HG03064 (cell line): ENCODE results near the gene SFR1.

Experiments used
- ATAC-seq: cut with Tn5 transposase; IDR thresholded peaks from one replicate; pipeline ENCODE4 v1.9.1; 2021; ENCODE audit warnings: low read depth; ENCODE audit not compliant: unreplicated experiment

The SFR1 gene

DNA sequence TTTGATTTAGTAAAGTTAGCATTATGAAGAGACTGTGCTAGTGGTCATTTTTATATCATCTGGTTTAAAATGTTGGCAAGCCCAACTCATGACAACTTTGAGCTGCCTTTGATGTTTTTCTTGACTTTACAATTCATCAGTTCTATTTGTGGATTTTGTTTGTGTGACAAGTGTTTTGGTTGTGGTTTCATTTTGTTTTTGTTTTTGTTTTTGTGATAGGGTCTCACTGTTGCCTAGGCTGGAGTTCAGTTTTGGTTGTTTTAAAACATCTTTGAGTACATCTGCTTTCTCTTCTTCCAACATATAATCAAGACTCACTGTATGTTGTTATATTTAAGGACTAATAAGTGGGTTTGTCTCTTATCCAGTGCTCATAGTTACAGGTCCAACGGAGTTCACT lies 17.6 kb upstream of the SFR1 start:
- ATAC-seq, result no peak

DNA sequence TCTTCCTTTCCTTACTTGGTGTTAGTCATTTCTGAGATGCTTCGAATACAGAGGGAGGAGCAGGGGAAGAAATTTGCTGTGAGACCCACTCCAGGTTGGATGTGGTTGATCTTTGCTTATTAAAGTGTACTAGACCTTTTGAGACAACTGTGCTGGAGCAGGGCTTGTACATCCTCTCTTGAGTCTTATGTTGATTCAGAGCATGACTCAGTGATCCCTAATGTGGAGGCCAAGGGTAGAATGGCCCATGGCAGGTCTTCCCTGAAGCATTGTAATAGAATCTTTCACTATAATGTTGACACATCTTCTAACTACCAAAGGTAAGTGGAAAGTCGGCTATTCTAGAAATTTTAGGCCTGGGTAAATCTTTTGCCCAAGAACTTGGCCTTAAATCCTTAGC lies 17.0 kb upstream of the SFR1 start:
- no peak for ATAC-seq

DNA sequence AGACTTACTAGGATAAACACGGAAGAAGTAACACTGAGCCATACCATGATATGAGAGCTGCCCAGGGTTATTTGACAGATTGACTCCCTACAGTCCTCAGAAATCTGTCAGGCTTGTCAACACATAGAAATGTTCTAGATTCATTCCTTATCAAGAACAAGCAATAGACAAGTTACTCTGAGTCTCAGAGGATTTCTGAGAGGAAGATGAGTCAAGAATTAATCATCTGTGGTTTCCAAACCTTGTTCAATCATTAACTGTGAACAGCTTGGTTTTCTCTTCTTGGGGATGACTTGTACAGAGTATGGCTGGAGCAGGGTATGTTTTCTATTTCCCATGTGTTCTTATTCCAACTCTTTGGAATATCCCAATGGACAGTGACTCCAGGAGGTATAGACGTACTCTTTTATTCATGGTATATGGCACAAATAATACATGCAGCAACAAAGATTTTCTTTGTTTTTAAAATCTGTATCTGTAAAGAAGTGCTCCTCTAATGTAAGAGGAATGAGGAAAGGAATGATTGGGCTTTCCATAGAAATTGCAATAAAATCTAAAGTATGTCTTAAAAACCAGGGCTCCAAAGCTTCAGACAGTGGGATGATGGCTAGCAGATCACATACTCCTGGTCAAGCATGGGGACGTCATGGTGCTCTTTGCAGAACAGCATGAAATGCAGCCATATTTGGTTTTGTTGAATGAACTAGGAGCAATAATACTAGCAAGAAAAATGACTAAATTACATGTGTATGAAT lies 11.9 kb upstream of the SFR1 start:
- peak; percentile 95 for ATAC-seq

DNA sequence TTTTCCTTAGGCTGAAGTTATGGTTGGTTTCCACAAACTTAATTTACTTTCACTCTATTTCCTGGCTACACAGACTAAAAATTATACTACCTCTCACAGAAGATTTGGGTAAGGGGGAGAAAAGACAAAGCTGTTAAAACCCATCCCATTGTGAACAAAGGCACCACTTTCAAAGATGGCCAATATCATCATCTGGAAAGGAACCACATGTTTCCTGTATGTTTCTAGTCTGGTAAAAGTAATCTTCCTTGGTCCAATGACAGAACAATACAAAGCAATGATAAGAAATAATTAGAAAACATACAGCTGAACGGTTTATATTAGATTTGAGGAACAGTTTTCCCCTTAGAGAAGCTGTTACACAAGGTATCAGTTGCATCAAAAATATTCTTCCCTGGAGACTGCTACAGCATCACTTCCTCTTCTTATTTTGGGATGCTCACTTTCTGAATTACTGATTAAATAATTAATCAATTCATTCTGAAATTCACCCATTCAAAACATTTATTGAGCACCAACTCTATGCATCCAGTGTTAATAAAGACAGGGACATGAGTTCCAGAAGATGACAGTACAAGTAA lies 8.5 kb upstream of the SFR1 start:
- ATAC-seq, result no peak

DNA sequence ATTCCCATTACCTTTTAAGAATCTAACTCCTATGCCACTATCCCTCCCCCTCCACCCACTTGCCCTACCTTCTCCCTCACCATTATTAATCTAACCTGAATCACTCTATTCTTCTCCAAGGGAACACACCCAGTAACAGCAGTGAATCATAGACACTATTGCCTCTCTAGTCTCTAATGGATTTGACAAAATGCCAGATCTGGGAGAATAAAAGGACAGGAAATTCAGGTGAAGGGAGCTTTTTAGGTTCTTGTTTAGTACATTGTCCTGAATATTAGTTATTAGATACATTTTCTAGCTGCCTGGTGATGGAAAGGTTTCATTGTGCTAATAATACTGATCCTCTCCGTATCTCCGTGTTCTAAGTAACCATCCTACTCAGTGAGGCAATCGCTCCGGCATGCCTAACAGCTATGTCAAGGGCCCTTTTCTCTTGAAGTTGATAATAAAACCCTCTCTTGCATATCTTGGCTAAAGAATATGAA lies 4.1 kb upstream of the SFR1 start:
- ATAC-seq, result no peak

DNA sequence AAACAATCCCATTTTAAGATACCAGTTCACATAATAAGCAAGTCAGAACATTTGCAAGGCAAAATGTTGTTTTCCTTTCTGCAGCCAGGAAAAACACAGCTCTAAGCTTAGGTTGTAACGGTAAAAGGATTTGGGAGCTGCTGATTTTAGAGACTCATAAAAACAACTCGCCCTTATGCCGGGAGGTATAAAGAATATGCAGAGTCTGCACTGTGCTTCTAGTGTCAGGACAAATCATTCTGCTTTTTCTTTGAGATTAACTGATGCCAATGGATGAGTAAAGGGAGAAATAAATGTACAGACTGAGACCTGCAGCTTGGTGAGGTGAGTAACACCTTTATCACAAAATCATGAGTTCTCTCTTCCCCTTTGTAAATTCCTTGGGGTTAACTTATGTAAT lies 2.0 kb upstream of the SFR1 start:
- no peak for ATAC-seq

DNA sequence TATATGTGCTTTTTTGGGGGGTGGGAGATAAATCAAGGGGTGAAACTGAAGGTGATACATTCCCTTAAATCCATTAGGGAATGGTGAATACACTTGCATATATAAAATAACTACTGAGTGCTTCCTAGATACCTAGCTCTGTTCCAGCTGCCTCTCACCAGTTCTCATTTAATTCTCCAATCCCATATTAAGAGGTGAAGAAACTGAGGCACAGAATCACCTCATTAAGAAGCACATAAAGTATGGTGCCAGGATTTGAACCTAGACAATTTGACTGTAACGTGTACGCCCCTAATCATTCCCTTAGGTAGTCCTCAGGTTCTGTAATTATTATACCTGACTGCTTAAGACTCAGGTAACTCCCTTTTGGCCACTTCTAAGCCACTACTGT lies 1.5 kb upstream of the SFR1 start:
- ATAC-seq, result no peak

DNA sequence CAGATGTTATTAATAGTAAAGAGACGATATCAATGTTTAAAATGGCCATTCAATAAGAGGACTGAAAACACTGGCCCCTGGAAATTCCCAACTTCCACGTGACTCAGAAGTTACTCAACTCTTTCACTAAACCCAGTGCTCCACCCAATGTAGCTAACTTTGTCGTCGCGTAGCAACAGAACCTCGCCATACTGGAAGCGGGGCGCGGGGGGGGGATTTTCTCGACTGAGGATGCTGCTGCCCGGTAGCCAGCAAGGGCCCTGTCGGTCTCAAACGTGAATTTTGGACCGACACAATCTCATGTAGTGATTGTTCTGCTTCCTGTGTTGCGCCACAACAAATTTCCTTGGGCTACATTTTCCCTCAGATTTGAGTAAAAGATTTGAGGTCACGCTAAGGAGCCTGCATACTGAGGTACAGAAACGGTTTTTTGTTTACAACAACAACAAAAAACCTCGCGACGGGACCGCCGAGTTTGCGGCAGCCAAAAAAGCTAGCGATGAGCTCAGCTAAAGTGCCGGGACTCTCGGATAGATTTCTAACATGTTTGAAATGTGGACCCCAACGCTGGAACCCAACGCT lies 977 bp upstream of the SFR1 start:
- ATAC-seq, result peak; percentile 28

DNA sequence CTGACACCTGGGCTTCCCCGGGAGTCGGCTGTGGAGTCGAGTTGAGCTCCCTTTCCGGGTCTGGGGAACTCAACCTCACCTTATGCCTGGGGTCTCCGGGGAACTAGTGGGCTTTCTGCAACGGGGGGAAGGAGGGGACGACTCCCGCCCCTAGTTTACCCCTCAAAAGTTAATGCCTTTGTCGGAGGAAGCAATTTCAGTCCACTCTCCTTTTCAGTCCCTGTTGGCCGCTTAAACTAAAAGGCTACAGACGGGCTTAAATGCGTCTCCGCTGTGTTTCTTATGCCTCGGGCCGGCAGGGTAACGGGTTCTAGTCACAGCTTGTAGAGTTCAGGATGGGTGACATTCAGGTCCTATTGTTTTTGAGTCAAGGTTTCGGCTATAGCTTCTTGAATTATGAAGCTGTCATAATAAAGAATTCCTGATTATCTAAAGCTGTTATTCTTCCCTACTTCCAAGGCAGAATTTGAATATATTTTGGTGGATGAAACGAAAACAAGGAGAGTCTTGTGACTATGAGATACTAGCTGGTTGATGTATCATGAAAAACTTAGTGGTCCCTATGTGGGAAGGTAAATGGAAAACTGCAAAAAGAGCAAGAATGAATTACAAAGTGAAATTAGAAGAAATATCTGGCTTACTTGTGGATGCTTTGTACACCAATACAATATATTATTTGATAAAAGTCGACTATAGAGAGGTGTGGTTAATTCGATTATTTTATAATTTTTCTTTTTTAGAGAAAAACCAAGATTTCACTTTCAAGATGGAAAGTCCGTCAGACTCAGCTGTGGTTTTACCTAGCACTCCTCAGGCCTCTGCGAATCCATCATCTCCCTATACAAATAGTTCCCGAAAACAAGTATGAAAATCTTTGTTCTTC lies 495 bp downstream of the SFR1 start:
- no peak for ATAC-seq

DNA sequence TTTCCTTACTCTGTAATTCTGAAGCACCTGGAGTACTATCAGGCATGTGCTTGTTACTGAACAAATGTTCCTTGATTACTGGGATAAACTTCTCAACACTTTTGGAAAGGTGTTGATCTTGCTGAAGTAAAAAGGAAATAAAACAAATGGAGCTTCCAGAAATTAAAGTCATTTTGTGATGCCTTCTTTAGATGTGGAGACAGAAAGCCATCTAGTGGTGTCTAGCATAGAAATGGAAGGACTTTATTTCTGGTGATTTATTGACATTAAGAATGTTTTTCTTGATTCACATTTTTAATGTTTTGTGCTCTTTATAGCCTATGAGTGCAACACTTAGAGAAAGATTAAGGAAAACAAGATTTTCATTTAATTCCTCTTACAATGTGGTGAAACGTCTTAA lies 1.4 kb downstream of the SFR1 start:
- ATAC-seq, result no peak

DNA sequence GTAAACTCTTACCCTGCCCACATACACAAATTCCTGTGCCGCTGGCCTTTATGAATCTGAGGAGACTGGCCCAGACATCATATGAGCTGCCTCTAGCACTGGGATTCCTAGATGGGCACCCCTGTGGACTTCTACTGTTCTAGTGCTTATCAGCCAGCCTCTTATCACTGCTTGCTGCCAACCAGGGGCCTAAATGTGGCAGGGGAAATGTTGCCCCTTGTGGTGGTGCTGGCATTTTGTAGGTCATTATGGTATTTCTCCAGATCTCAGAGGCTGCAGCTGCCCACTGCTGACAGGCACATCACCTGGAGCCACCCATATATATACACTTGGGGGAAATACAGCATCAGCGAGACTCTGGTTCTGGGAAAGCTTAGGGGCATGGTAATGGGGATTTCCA lies 5.4 kb downstream of the SFR1 start:
- ATAC-seq, result no peak

DNA sequence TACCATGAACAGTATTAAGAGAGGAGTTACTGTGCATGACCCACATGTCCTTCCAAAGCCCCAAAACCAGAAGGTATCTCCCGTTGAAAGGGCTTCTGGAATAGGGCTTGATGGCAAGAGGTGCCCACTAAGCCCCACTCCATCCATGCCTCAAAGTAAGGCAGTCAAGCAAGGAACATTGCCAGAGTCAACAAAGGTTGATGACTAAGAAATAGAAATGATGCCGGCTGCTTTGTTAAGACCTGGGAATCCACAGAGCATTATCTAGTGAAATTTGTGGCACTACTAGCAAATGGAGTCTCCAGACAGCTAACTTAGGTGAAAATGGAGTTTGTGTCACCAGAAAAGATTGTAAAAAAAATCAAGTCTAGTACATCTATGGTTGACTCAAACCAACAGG lies 6.2 kb downstream of the SFR1 start:
- no peak for ATAC-seq

DNA sequence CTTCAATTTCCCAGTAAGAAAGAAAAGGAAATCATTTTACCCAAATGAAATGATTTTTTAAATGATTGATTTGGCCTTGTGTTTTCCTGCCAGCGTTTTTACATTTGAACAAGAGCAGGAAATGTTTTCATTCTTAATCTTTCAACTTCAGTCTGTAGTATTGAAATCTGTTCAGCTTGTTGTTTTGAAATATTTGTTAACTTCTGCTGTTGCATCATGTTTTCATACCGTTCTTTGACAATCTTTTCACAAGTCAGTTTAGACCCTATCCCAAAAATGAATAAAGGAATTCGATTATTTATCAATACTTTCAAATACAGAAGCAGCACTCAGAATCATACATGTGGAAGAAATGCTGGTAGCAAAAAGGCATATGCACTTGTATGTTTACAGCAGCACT lies 8.1 kb downstream of the SFR1 start:
- no peak for ATAC-seq

DNA sequence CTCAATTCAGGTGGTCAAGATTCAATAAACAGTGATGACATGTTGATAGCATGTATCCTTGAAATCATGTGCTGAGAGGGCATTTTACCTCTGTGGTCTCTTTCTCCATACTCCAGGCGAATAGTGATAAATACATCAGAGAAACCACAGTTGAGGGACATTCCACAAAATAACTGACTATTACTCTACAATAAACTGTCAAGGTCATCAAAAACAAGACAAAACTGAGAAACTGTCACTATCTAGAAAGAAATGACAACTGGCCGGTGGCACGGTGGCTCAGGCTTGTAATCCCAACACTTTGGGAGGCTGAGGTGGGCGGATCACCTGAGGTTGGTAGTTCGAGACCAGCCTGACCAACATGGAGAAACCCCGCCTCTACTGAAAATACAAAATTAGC lies 16.2 kb downstream of the SFR1 start:
- no peak for ATAC-seq

DNA sequence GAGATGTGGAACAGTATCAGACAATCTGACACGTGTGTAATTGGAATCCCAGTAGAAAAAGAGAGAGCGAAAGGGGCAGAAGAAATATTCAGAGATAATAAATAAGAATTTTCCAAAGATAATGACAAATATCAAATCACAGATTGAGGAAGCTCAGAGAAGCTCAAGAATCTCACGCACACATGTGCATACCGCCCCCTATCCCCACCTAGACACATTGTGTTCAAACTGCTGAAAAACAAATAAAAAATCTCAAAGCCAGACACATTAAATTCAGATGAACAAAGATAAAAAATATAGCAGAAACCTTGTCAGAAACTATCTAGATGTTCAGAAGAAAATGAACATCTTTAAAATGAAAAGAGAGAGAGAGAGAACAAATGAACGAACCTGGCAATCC lies 17.2 kb downstream of the SFR1 start:
- no peak for ATAC-seq

DNA sequence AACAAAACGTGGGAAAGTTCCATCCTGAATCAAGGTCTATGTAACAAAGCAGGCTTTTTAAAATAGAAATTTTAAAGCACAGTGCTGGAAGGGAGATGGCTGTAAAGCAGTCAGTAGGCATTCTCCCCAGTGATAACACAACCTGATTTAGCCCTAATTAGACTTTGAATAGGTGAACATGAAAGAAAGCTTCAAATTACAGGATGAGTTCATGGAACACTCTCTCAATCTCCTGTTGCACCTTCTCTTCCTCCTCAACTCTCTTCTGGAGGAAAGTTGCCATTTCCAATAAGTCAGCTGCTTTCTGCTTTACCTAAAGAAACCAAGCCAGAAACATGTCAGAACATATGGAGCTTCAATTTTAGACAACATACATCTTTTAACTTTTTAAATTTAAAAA lies 20.1 kb downstream of the SFR1 start:
- no peak for ATAC-seq

DNA sequence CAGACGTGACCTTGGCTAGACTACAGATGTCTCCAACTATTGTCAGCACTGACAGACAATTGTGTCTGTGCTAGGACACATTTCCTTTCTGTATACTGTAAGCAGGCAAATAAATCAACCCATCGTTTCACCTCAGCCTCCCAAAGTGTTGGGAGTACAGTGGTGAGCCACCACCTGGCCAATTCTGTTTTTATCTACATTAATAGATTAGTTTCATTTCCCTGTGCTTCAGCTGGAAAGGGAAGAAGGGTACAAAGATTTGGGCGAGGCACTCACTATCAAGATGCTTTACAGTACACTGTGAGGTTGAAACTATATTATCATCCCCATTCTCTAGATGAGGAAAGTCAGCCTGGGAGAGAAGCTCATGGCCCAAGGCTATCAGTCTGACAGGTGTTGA lies 21.9 kb downstream of the SFR1 start:
- ATAC-seq, result no peak

DNA sequence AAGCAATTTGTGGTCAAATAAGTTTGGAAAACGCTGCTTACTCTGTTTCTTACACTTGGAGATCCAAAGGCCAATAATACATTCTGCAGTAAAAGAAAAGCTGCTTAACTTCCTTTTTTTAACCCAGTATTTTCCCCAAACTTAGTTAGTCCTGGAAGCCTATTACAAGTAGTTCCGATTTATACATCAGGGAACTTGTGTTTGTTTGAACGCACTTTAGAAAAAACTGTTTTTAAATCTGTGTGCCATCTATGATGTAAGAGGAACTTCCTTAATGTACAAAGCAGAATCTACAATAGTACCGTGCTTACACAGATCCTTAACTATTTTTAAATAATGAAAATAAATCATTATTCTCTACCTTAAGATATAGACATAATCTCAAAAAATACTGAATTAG lies 23.0 kb downstream of the SFR1 start:
- ATAC-seq, result no peak

DNA sequence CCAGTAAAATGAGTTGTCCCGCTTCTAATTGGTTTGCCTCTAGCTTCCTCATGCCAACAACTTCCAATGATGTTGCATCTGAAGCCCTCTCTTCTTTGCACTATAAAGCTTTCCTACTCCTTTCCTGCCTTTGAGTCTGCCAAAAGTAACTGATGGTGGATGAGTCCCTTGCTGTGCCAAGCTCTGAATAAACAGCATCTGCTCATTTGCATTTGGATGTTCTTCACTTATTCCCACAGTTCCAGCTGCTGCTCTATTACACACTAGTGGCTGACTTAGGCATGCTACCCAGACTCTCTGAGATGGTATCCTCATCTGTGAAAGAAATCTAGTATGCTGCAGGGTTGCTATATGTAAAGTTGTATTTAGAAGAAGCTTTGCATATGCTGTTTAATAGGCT lies 24.9 kb downstream of the SFR1 start:
- ATAC-seq, result no peak

DNA sequence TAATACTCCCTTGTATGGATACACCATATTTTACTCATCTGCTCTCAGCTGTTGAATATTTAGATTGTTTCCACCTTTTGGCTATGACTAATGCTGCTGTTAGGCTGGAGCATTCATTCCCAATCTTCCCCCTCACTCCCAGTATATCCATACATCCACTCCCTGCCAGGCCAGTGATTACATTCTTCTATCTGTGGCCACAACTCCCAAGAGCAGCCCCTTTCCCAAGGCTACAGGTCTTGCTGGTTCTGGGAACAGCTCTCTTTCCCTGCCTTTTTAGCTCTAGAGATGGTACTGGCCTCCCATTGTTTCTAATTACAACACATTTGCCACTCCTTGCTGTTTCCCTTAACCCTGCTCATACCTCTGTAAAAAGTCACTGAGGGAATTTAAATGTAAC lies 28.2 kb downstream of the SFR1 start:
- no peak for ATAC-seq

DNA sequence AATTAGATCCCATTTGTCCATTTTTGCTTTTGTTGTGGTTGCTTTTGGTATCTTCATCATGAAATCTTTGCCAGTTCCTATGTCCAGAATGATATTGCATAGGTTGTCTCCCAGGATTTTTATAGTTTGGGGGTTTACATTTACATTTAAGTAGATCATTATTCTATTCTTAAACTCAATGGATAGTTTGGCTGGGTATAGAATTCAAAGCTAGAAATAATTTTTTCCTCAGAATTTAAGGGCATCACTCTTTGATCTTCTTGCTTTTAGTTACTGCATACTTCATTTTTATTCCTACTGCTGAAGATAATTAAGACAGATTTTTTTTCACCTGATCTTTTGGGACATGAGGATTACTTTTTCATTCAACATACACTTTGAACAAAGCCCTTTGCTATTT lies 29.8 kb downstream of the SFR1 start:
- ATAC-seq, result no peak
